Lower leg skin (tissue), 3 donors: ENCODE data around the gene MAP3K19.

Source experiments
- CTCF ChIP-seq, 3 donors: fragments of 450-650 bp; IDR thresholded peaks; one replicate each; pipeline ENCODE4 v1.5.1; 2016; ENCODE audit warnings: antibody characterized with exemption in 3 of 3, mild to moderate bottlenecking in 3 of 3, moderate library complexity in 2 of 3
- POLR2A ChIP-seq, 2 donors: fragments of 450-650 bp; IDR thresholded peaks; one replicate each; pipeline ENCODE4 v1.6.1; 2016 to 2017; ENCODE audit warnings: antibody characterized with exemption in 2 of 2, mild to moderate bottlenecking in 1 of 2, moderate library complexity in 1 of 2

GRCh38 chr2:134999521-134999920, 47.7 kb downstream of the MAP3K19 start:
- TF ChIP-seq POLR2A (IDR thresholded peaks at IDR 0.05) (no peak), CTCF (IDR thresholded peaks at IDR 0.05) (no peak)
